K562 (cell line): ENCODE measurements around the gene BAG5.

Experiments used
- GABPB1 ChIP-seq: sonication (generic); formaldehyde crosslinking; IDR thresholded peaks from 2 replicates; pipeline ENCODE4 v1.8.0; 2022; ENCODE audit warnings: mild to moderate bottlenecking, missing genetic modification reagents
- KLF10 ChIP-seq: fragments of 250-450 bp; sonication (Bioruptor Pico); IDR thresholded peaks from 2 replicates; pipeline ENCODE4 v1.6.1; 2021; ENCODE audit warnings: matching md5 sums
- NR2C1 ChIP-seq, 2 experiments: fragments of 450-650 bp; IDR thresholded peaks; 2 replicates each; pipeline ENCODE4 v1.6.1; 2017; ENCODE audit warnings: mild to moderate bottlenecking in 2 of 2, antibody characterized with exemption in 1 of 2, inconsistent platforms in 1 of 2, missing compliant biosample characterization in 1 of 2, missing genetic modification characterization in 1 of 2
- POLR2A ChIP-seq: fragments of 450-650 bp; conservative IDR thresholded peaks from 2 replicates; pipeline ENCODE4 v1.6.1; 2016
- POU5F1 ChIP-seq: fragments of 150-350 bp; IDR thresholded peaks from 2 replicates; pipeline ENCODE4 v1.6.1; 2014; ENCODE audit warnings: borderline replicate concordance, low read length, low read depth, mild to moderate bottlenecking; ENCODE audit not compliant: partially characterized antibody
- SAFB2 ChIP-seq: fragments of 200-400 bp; formaldehyde crosslinking; IDR thresholded peaks from 2 replicates; pipeline ENCODE4 v1.6.1; 2018; ENCODE audit warnings: borderline replicate concordance, low read length, low read depth, moderate library complexity; ENCODE audit not compliant: severe bottlenecking
- STAT5B ChIP-seq: fragments of 250-450 bp; sonication (Bioruptor Pico); IDR thresholded peaks from 2 replicates; pipeline ENCODE4 v1.8.0; 2021; ENCODE audit warnings: mild to moderate bottlenecking, inconsistent platforms
- TEAD4 ChIP-seq, 2 experiments: sonication (generic) in 1 of 2; formaldehyde crosslinking in 1 of 2; IDR thresholded peaks; 2 replicates each; pipeline versions ENCODE4 v1.6.1 to v1.8.0; 2012 to 2022; ENCODE audit warnings: borderline replicate concordance in 1 of 2, inconsistent platforms in 1 of 2, low read length in 1 of 2, mild to moderate bottlenecking in 1 of 2, missing genetic modification reagents in 1 of 2
- ZNF41 ChIP-seq: fragments of 250-450 bp; sonication (Bioruptor Pico); conservative IDR thresholded peaks from 2 replicates; pipeline ENCODE4 v1.4.0; 2020; ENCODE audit warnings: mild to moderate bottlenecking
- ZNF76 ChIP-seq: fragments of 250-450 bp; sonication (Bioruptor Pico); IDR thresholded peaks from 2 replicates; pipeline ENCODE4 v1.4.0; 2020; ENCODE audit warnings: mild to moderate bottlenecking, moderate library complexity, borderline replicate concordance
- ZNF785 ChIP-seq: fragments of 250-450 bp; sonication (Bioruptor Pico); IDR thresholded peaks from 2 replicates; pipeline ENCODE4 v1.4.0; 2020; ENCODE audit warnings: mild to moderate bottlenecking
- TF ChIP-seq, protein P1 (sequence below), 3 experiments: IDR thresholded peaks in 2 of 3; conservative IDR thresholded peaks in 1 of 3; 2 replicates each; pipeline ENCODE4 v1.5.1; 2011 to 2012; ENCODE audit warnings: low read length in 3 of 3, mild to moderate bottlenecking in 3 of 3, control low read depth in 2 of 3, improper control_type of control experiment in 1 of 3, inconsistent platforms in 1 of 3, low read depth in 1 of 3, mixed read lengths in 1 of 3, moderate library complexity in 1 of 3; ENCODE audit not compliant: insufficient read depth in 2 of 3
- TF ChIP-seq, protein P2 (sequence below): fragments of 250-450 bp; sonication (Bioruptor Pico); IDR thresholded peaks from 2 replicates; pipeline ENCODE4 v1.5.0; 2020; ENCODE audit warnings: mild to moderate bottlenecking, borderline replicate concordance

- no peak for TF ChIP-seq ZNF41 (CRISPR knock-in tag)
- no peak for TF ChIP-seq ZNF785 (CRISPR knock-in tag)
- TF ChIP-seq POU5F1, result no peak
- no peak for TF ChIP-seq POLR2A
- TF ChIP-seq NR2C1 (IDR thresholded peaks at IDR 0.05), result no peak
- TF ChIP-seq NR2C1 (tag; IDR thresholded peaks at IDR 0.05), result no peak
- no peak for TF ChIP-seq KLF10 (CRISPR knock-in tag)
- no peak for TF ChIP-seq GABPB1 (CRISPR knock-in tag)
- TF ChIP-seq, protein P1, sequence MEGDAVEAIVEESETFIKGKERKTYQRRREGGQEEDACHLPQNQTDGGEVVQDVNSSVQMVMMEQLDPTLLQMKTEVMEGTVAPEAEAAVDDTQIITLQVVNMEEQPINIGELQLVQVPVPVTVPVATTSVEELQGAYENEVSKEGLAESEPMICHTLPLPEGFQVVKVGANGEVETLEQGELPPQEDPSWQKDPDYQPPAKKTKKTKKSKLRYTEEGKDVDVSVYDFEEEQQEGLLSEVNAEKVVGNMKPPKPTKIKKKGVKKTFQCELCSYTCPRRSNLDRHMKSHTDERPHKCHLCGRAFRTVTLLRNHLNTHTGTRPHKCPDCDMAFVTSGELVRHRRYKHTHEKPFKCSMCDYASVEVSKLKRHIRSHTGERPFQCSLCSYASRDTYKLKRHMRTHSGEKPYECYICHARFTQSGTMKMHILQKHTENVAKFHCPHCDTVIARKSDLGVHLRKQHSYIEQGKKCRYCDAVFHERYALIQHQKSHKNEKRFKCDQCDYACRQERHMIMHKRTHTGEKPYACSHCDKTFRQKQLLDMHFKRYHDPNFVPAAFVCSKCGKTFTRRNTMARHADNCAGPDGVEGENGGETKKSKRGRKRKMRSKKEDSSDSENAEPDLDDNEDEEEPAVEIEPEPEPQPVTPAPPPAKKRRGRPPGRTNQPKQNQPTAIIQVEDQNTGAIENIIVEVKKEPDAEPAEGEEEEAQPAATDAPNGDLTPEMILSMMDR (IDR thresholded peaks at IDR 0.05 in 2 of 3, conservative IDR thresholded peaks at IDR 0.05 in 1 of 3; ENCODE audit: insufficient read depth in 2 of 3, low read depth in 1 of 3, low read length in 3 of 3), result no peak
- TF ChIP-seq STAT5B, result no peak
- no peak for TF ChIP-seq TEAD4 (IDR thresholded peaks at IDR 0.05; ENCODE audit: low read length)
- no peak for TF ChIP-seq TEAD4 (CRISPR knock-in tag; IDR thresholded peaks at IDR 0.05; ENCODE audit: borderline replicate concordance)
- TF ChIP-seq, protein P2, sequence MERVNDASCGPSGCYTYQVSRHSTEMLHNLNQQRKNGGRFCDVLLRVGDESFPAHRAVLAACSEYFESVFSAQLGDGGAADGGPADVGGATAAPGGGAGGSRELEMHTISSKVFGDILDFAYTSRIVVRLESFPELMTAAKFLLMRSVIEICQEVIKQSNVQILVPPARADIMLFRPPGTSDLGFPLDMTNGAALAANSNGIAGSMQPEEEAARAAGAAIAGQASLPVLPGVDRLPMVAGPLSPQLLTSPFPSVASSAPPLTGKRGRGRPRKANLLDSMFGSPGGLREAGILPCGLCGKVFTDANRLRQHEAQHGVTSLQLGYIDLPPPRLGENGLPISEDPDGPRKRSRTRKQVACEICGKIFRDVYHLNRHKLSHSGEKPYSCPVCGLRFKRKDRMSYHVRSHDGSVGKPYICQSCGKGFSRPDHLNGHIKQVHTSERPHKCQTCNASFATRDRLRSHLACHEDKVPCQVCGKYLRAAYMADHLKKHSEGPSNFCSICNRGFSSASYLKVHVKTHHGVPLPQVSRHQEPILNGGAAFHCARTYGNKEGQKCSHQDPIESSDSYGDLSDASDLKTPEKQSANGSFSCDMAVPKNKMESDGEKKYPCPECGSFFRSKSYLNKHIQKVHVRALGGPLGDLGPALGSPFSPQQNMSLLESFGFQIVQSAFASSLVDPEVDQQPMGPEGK (CRISPR knock-in tag), result no peak
- TF ChIP-seq SAFB2, result no peak
- no peak for TF ChIP-seq ZNF76 (CRISPR knock-in tag)
These were observed 36.1 kb downstream of the BAG5 start for GRCh38 chr14:103526247-103526913.
